ENCODE data around the gene ZCCHC14. TPM values are rescaled to one million over a fixed set of nuclear protein-coding genes. Genes with fewer than 3 reads are reported as not detected.
A peak's percentile ranks its signal among the peaks of the same experiment; 100 is the strongest.
"Not testable (repeated sequence)": the region's sequence is repeated elsewhere in the genome, so short reads cannot be mapped to it uniquely, and the experiment has no call there.

Gene ZCCHC14
- total RNA-seq, 4 donors from 2014 or later: 21.8 to 64.0 (median 28.8) TPM

DNA sequence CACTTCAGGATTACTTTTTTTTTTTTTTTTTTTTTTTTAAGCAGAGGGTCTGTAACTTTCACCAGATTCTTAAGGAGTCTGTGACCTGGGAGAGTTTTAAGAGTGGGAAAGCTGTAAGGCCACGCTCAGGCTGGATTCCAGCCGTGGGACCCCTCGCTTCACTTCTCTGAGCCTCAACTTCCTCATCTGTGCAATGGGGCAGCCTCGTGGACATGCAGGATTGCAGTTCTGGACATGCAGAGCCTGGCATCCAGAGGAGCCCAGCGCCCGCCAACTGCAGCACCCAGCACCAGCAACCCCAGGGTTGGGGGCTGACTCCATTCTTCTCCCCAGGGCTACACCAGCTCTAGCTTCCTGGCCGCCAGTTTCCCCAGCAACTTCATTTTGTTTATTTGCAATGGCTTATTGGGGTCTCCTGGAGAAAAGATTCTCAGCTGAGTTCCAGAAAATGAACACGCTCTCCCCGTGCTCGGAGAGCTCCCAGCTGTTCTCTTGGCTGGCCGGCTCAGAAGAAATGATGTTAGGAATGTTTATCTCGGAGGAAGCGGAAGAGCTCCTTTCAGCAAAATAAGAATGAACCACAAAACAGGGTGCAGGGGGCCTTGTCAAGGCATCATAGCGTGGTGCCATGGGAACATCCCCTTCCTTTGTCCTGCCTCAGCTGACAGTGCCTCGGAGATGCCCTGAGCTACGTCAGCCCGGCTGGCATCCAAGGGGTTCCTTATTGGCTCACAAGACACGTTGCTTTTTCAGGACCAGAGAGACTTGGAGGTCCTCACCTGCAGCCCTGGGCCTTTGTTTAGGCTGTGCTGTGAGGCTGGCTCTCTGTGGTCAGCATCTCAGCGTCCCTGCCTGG, 22.9 kb upstream of the ZCCHC14 start:
- Histone ChIP-seq H3K4me3 (no peak overlapping the region), H3K27ac (no peak overlapping the region), H3K36me3 (no peaks in the 10 kb centered on the region), H3K9me3 (no peaks in the 10 kb centered on the region), H3K4me1 (peaks cover 16% of the 10 kb centered on the region), H3K27me3 (no peaks in the 10 kb centered on the region)
- TF ChIP-seq EP300 (IDR thresholded peaks at IDR 0.05): no peak
- 77% methylated on average over 19 of the region's 19 CpGs for WGBS
- DNase-seq (ENCODE audit: low spot score in 2 of 2): no peak

DNA sequence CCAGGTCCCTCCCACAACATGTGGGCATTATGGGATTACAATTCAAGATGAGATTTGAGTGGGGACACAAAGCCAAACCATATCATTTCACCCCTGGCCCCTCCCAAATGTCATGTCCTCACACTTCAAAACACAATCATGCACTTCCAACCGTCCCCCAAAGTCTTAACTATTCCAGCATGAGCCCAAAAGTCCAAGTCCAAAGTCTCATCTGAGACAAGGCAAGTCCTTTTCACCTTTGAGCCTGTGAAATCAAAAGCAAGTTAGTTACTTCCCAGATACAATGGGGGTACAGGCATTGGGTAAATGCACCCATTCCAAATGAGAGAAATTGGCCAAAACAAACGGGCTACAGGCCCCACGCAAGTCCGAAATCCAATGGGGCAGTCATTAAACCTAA, 17.0 kb upstream of the ZCCHC14 start:
- not testable (repeated sequence) for H3K4me3 ChIP-seq; DNase-seq (ENCODE audit: low spot score in 2 of 2); H3K27me3 ChIP-seq; H3K36me3 ChIP-seq; H3K9me3 ChIP-seq; H3K27ac ChIP-seq
- WGBS: 91% methylated on average over 4 of the region's 4 CpGs
- peaks cover 13% of the 10 kb centered on the region for H3K4me1 ChIP-seq

DNA sequence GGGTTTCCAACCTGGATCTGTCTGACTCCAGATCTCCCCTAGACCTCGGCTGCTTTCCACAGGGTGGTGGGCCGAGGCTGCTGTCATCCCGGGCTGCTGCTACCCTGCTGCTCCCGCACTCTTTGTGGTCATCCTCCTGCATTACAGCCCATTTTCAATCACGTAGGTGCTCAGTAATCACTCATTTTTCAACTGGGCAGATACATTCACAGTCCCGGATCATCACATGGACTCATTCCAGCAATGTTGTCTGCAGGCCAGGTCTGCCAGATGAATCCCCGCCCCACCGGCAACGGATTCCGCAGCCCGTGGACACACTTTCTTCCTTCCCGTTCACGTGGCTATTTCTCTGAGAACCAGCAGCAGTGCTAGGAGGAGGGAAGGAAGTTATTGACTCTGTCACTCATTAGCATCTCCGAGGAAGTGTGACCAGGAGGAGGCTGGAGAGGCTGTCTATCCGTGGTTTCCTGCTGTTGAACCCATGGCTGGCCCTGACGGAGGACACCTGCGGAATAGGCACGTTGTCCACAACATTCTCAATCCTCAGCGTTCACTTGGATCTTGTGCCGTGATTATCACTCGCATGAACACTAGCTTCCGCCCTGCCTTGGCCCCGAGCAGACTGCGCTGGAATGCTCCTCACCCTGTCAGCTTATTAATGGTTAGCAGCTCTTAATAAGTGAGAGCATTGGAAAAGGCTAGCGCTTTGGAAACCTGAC, 14.7 kb upstream of the ZCCHC14 start:
- 38% methylated on average over 23 of the region's 25 CpGs for WGBS
- no peak overlapping the region for H3K27ac ChIP-seq

DNA sequence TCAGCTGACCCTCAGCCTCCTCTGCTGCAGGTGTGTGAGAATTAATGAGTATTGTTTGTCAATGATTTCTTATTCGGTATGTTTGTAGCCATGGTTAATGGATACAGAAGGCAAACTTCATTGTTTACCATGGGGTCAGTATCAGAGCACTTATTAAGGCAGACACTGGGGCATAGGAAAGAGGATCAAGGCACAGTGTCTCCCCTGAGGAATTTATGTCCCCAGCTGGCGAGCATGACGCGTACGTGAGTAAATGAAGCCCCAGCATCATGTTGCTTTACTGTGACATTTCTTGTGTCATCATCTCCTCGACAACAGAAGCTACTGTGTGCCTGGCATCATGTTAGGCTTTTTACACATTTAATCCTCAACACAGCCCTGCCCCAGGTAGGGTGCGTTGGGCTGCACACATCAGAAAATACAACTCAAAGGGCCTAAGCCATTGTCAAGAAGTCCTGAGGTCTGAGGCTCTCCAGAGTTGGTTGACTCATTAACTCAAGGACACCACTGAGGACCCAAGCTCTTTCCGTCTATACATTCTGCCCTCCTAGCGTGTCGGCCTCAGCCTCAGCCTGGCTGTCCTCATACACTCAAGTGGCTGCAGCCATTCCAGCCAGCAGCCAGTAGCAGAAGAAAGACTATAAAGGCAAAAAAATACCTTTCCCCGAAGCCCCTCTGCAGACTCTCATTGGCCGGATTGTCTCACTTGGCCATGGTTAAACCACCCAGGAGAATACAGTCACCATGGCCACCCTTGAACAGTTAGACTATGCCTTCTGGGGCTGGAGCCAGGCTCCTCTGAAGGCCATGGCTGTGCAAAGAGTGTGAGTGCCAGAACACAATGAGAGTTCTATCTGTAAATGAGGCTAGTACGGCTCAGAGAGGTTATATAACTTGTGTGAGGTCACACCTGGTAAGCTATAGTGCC, 13.9 kb upstream of the ZCCHC14 start:
- DNase-seq (ENCODE audit: low spot score in 2 of 2): no peak
- H3K4me1 ChIP-seq: peaks cover 13% of the 10 kb centered on the region
- H3K36me3 ChIP-seq: no peaks in the 10 kb centered on the region
- H3K4me3 ChIP-seq: peak overlapping the region; percentile 15
- 89% methylated on average over 13 of the region's 13 CpGs for WGBS
- TF ChIP-seq, protein P1, sequence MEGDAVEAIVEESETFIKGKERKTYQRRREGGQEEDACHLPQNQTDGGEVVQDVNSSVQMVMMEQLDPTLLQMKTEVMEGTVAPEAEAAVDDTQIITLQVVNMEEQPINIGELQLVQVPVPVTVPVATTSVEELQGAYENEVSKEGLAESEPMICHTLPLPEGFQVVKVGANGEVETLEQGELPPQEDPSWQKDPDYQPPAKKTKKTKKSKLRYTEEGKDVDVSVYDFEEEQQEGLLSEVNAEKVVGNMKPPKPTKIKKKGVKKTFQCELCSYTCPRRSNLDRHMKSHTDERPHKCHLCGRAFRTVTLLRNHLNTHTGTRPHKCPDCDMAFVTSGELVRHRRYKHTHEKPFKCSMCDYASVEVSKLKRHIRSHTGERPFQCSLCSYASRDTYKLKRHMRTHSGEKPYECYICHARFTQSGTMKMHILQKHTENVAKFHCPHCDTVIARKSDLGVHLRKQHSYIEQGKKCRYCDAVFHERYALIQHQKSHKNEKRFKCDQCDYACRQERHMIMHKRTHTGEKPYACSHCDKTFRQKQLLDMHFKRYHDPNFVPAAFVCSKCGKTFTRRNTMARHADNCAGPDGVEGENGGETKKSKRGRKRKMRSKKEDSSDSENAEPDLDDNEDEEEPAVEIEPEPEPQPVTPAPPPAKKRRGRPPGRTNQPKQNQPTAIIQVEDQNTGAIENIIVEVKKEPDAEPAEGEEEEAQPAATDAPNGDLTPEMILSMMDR (IDR thresholded peaks at IDR 0.05): no peak
- TF ChIP-seq POLR2AphosphoS5 (IDR thresholded peaks at IDR 0.05) (no peak), POLR2A (IDR thresholded peaks at IDR 0.05) (no peak), EP300 (IDR thresholded peaks at IDR 0.05) (no peak)
- no peaks in the 10 kb centered on the region for H3K27me3 ChIP-seq
- H3K27ac ChIP-seq: no peak overlapping the region
- no peaks in the 10 kb centered on the region for H3K9me3 ChIP-seq

More for the DNA sequence above, 14.7 kb upstream of the ZCCHC14 start:
- no peaks in the 10 kb centered on the region for H3K27me3 ChIP-seq
- H3K9me3 ChIP-seq: no peaks in the 10 kb centered on the region
- peak overlapping the region; percentile 15 for H3K4me3 ChIP-seq
- peaks cover 13% of the 10 kb centered on the region for H3K4me1 ChIP-seq
- no peaks in the 10 kb centered on the region for H3K36me3 ChIP-seq
- TF ChIP-seq POLR2AphosphoS5 (IDR thresholded peaks at IDR 0.05) (no peak), POLR2A (IDR thresholded peaks at IDR 0.05) (no peak), EP300 (IDR thresholded peaks at IDR 0.05) (no peak)
- TF ChIP-seq, protein P1 (IDR thresholded peaks at IDR 0.05): no peak
- no peak for DNase-seq (ENCODE audit: low spot score in 2 of 2)

GRCh38 chr16:87505834-87506233, 13.0 kb upstream of the ZCCHC14 start:
- no peak for DNase-seq (ENCODE audit: low spot score in 2 of 2)
- 97% methylated on average over 2 of the region's 2 CpGs for WGBS

DNA sequence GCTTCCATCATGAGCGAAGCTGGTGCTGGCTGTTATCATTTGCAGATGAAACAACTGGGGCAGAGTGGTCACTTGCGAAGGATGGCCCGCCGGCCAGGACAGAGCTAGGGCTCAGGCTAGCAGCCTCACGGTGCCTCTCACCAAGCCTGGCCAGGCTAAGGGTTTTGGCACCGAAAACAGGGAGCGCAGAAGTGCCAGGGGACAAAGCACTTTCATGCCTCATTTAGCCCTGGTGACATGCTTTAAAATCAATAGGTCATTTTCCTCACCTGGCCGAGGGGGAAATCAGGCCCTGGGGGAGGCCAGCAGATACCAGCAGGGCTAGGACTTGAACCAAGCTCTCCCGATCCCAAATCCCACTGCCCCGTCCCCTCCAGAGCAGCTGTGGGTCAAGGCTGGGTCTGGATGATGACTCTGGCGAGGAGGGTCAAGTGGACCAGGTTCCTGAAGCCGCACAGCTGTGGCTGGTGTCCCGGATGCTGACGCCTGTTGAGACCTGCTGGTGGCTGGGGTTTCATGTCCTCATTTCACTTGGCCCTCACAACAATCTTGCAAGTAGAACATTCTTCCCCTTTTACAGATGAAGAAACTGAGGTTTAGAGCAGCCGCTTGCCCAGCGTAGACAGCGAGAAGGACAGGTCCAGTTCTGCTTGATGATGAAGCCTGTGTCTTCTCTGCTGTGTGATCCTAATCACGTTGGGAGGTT, 10.6 kb upstream of the ZCCHC14 start:
- not testable (repeated sequence) for H3K27me3 ChIP-seq; H3K4me3 ChIP-seq; H3K9me3 ChIP-seq; H3K36me3 ChIP-seq; DNase-seq (ENCODE audit: low spot score in 2 of 2); H3K27ac ChIP-seq
- 83% methylated on average over 15 of the region's 18 CpGs for WGBS
- H3K4me1 ChIP-seq: peaks cover 16% of the 10 kb centered on the region

More at GRCh38 chr16:87505834-87506233, 13.0 kb upstream of the ZCCHC14 start:
- Histone ChIP-seq H3K4me3 (no peak overlapping the region), H3K36me3 (no peaks in the 10 kb centered on the region), H3K9me3 (no peaks in the 10 kb centered on the region), H3K27ac (no peak overlapping the region), H3K4me1 (peaks cover 13% of the 10 kb centered on the region), H3K27me3 (no peaks in the 10 kb centered on the region)
- no peak for TF ChIP-seq POLR2AphosphoS5 (IDR thresholded peaks at IDR 0.05)
- no peak for TF ChIP-seq POLR2A (IDR thresholded peaks at IDR 0.05)
- TF ChIP-seq, protein P1 (IDR thresholded peaks at IDR 0.05): no peak
- no peak for TF ChIP-seq EP300 (IDR thresholded peaks at IDR 0.05)
